Smooth muscle cell (in vitro differentiated cells): ENCODE measurements around the gene TRPC5OS. TPM values are rescaled to one million over a fixed set of nuclear protein-coding genes. Genes with fewer than 3 reads are reported as not detected.

Experiments used
- DNase-seq: peaks from one replicate; lab custom pipeline; 2025; ENCODE audit not compliant: unreplicated experiment; lab: John Stamatoyannopoulos, UW
- H2AFZ ChIP-seq: fragments of 200-600 bp; sonication (generic); 2 replicates; pipeline ENCODE4 v1.6.0; 2016; ENCODE audit warnings: antibody characterized with exemption, low read depth, mild to moderate bottlenecking
- H3F3A ChIP-seq: fragments of 200-600 bp; sonication (generic); 2 replicates; pipeline ENCODE4 v1.6.0; 2017; ENCODE audit warnings: antibody characterized with exemption, low read depth
- H3K27ac ChIP-seq: fragments of 200-600 bp; sonication (generic); 2 replicates; pipeline ENCODE4 v1.5.1; 2016; ENCODE audit warnings: low read depth, mild to moderate bottlenecking
- H3K27me3 ChIP-seq: fragments of 200-600 bp; sonication (generic); 2 replicates; pipeline ENCODE4 v1.6.1; 2016; ENCODE audit warnings: low read depth, mild to moderate bottlenecking
- H3K36me3 ChIP-seq: fragments of 200-600 bp; sonication (generic); 2 replicates; pipeline ENCODE4 v1.5.1; 2016; ENCODE audit warnings: low read depth
- H3K4me1 ChIP-seq: fragments of 200-600 bp; sonication (generic); 2 replicates; pipeline ENCODE4 v1.5.1; 2016; ENCODE audit warnings: low read depth
- H3K4me2 ChIP-seq: fragments of 200-600 bp; sonication (generic); 2 replicates; pipeline ENCODE4 v1.6.0; 2016; ENCODE audit warnings: mild to moderate bottlenecking
- H3K4me3 ChIP-seq: fragments of 200-600 bp; sonication (generic); 2 replicates; pipeline ENCODE4 v1.5.1; 2016; ENCODE audit warnings: mild to moderate bottlenecking
- H3K79me2 ChIP-seq: fragments of 200-600 bp; sonication (generic); 2 replicates; pipeline ENCODE4 v1.6.0; 2016; ENCODE audit warnings: low read depth, mild to moderate bottlenecking
- H3K9ac ChIP-seq: fragments of 200-600 bp; sonication (generic); 2 replicates; pipeline ENCODE4 v1.6.0; 2016; ENCODE audit warnings: low read depth
- H3K9me3 ChIP-seq: fragments of 200-600 bp; sonication (generic); replicated peaks from 2 replicates; pipeline ENCODE4 v1.5.1; 2016; ENCODE audit warnings: low read depth
- H4K20me1 ChIP-seq: fragments of 200-600 bp; sonication (generic); 2 replicates; pipeline ENCODE4 v1.6.0; 2016; ENCODE audit warnings: low read depth
- WGBS: methylation state at CpG from one replicate; pipeline ENCODE4 v1.1.7; 2016; ENCODE audit warnings: low lambda C conversion rate; 5-methylcytosine and 5-hydroxymethylcytosine counted together
- polyA plus RNA-seq: library from polyadenylated mRNA; unstranded; fragments of >200 nt; fragmentation: Nextera tagmentation; extraction: Ambion mirVana; gene quantifications from 2 replicates; pipeline ENCODE4 v1.2.1, GENCODE V29; 2016
- total RNA-seq: library from RNA; depleted of rRNA; stranded (reverse); fragments of >200 nt; gene quantifications from 2 replicates; pipeline ENCODE4 v1.2.3, GENCODE V29; 2014
- TF ChIP-seq, protein P1 (sequence below): fragments of 200-600 bp; sonication (generic); IDR thresholded peaks from 2 replicates; pipeline ENCODE4 v1.5.1; 2017; ENCODE audit warnings: borderline replicate concordance, mild to moderate bottlenecking, antibody characterized with exemption; ENCODE audit not compliant: insufficient read depth, poor library complexity, severe bottlenecking

The TRPC5OS gene
- total and polyA plus RNA-seq, 2 experiments from 2014 or later, result 0.45 TPM; not detected in 1

GRCh38 chrX:111854556-111855490 lies 21.2 kb upstream of the TRPC5OS start:
- no peaks in the 10 kb centered on the region for H3K36me3 ChIP-seq
- H3K27ac ChIP-seq, result no peak overlapping the region
- no peak for DNase-seq

GRCh38 chrX:111857534-111858060 lies 18.4 kb upstream of the TRPC5OS start:
- H3K9ac ChIP-seq, result no peak overlapping the region
- H2AFZ ChIP-seq, result no peak overlapping the region
- WGBS, result 90% methylated on average over 1 of the region's 1 CpG
- no peaks in the 10 kb centered on the region for H4K20me1 ChIP-seq
- TF ChIP-seq, protein P1, sequence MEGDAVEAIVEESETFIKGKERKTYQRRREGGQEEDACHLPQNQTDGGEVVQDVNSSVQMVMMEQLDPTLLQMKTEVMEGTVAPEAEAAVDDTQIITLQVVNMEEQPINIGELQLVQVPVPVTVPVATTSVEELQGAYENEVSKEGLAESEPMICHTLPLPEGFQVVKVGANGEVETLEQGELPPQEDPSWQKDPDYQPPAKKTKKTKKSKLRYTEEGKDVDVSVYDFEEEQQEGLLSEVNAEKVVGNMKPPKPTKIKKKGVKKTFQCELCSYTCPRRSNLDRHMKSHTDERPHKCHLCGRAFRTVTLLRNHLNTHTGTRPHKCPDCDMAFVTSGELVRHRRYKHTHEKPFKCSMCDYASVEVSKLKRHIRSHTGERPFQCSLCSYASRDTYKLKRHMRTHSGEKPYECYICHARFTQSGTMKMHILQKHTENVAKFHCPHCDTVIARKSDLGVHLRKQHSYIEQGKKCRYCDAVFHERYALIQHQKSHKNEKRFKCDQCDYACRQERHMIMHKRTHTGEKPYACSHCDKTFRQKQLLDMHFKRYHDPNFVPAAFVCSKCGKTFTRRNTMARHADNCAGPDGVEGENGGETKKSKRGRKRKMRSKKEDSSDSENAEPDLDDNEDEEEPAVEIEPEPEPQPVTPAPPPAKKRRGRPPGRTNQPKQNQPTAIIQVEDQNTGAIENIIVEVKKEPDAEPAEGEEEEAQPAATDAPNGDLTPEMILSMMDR, result no peak
- no peaks in the 10 kb centered on the region for H3K4me1 ChIP-seq
- no peak overlapping the region for H3K27ac ChIP-seq
- no peaks in the 10 kb centered on the region for H3K36me3 ChIP-seq
- no peaks in the 10 kb centered on the region for H3K9me3 ChIP-seq
- H3K4me2 ChIP-seq, result no peak overlapping the region
- no peaks in the 10 kb centered on the region for H3F3A ChIP-seq
- no peaks in the 10 kb centered on the region for H3K79me2 ChIP-seq
- H3K27me3 ChIP-seq, result no peaks in the 10 kb centered on the region
- H3K4me3 ChIP-seq, result no peak overlapping the region
- DNase-seq, result no peak

More at GRCh38 chrX:111854556-111855490, 21.2 kb upstream of the TRPC5OS start:
- TF ChIP-seq, protein P1, result no peak
- 93% methylated on average over 4 of the region's 4 CpGs for WGBS
- no peak overlapping the region for H3K9ac ChIP-seq
- no peak overlapping the region for H3K4me2 ChIP-seq
- no peaks in the 10 kb centered on the region for H4K20me1 ChIP-seq
- no peaks in the 10 kb centered on the region for H3K79me2 ChIP-seq
- H3F3A ChIP-seq, result no peaks in the 10 kb centered on the region
- no peaks in the 10 kb centered on the region for H3K4me1 ChIP-seq
- H3K4me3 ChIP-seq, result no peak overlapping the region
- H2AFZ ChIP-seq, result no peak overlapping the region
- no peaks in the 10 kb centered on the region for H3K9me3 ChIP-seq
- no peaks in the 10 kb centered on the region for H3K27me3 ChIP-seq

DNA sequence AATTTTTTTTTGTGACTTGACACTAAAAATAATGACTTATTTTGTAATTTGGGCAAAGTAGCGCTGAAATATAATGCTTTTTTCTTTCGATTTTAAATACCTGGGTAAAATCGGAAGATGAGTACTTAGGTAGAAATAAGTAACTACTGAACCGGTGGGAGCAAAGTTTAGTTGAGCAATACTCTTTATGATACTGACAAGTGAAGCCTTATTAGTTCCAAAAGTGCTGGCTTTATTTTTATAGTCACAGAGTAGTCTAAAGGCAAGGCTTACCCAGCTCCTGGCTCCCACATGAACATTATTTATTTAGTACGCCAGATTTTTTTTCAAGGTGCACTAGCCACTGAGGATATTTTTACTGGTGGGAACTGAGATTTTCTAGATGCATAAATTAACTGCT lies 14.4 kb upstream of the TRPC5OS start:
- H3K9ac ChIP-seq, result no peak overlapping the region
- H3K79me2 ChIP-seq, result no peaks in the 10 kb centered on the region
- no peaks in the 10 kb centered on the region for H3K27me3 ChIP-seq
- no peaks in the 10 kb centered on the region for H3K36me3 ChIP-seq
- H3F3A ChIP-seq, result no peaks in the 10 kb centered on the region
- no peak for DNase-seq
- H3K4me2 ChIP-seq, result no peak overlapping the region
- H4K20me1 ChIP-seq, result no peaks in the 10 kb centered on the region
- no peaks in the 10 kb centered on the region for H3K9me3 ChIP-seq
- no peak overlapping the region for H3K4me3 ChIP-seq
- no peak overlapping the region for H2AFZ ChIP-seq
- H3K4me1 ChIP-seq, result peaks cover 3% of the 10 kb centered on the region
- 93% methylated on average over 5 of the region's 5 CpGs for WGBS
- no peak overlapping the region for H3K27ac ChIP-seq
- TF ChIP-seq, protein P1, result no peak
